Stimulated activated CD4-positive, alpha-beta T cell treated with anti-CD3 and anti-CD28 coated beads, Interleukin-2, amount 100 ng/mL, for 48 hours (primary cell): ENCODE results near the gene RAP1GAP.

Experiments
- DNase-seq, 2 donors: peaks; one replicate each; pipeline ENCODE4 v3.0.0-alpha.2; 2020

The RAP1GAP gene

GRCh38 chr1:21624571-21625389 lies 44.4 kb downstream of the RAP1GAP start:
- no peak for DNase-seq

- no peak for DNase-seq
These were observed 45.7 kb downstream of the RAP1GAP start for GRCh38 chr1:21623410-21623961.

DNA sequence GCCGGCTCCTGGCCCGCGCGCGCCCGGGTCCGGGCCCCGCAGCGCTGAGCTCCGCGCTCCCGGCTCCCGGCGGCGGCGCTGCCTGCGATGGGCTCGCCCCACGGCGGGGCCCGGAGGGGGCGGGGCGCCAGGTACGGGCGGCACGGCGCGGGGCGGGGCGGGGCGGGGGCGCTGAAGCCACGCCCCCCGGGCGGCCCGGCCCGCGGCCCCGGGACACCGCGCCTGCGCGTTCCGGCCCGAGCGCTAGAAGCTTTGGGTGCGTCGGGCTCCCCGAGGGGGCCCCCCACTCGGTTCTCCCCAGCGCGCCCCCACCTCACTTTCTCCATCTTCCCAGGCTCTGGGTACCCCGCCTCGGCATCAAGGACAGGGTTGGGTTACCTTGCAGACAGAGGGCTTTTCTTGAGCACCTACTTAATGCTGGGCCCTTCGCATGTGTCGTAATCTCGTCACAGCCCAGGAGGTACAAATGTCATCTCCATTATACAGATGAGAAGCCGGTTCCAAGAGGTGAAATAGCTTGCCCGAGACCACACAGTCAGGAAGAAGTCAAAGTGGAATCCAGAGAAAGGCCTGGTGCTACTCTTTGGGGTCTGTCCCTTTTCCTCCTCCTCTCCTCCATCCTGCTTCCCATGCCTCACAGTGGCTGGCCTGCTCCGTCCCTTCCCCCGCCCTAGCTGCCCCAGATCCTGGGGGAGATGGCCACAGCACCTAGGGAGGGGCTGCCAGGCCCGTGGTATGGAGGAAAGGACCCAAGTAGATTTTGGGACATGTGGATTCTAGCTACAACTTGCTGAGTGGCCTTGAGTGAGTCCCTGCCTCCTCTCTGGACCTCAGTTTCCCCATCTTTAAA lies 46.5 kb downstream of the RAP1GAP start:
- peak; percentile 43 to 57 for DNase-seq

DNA sequence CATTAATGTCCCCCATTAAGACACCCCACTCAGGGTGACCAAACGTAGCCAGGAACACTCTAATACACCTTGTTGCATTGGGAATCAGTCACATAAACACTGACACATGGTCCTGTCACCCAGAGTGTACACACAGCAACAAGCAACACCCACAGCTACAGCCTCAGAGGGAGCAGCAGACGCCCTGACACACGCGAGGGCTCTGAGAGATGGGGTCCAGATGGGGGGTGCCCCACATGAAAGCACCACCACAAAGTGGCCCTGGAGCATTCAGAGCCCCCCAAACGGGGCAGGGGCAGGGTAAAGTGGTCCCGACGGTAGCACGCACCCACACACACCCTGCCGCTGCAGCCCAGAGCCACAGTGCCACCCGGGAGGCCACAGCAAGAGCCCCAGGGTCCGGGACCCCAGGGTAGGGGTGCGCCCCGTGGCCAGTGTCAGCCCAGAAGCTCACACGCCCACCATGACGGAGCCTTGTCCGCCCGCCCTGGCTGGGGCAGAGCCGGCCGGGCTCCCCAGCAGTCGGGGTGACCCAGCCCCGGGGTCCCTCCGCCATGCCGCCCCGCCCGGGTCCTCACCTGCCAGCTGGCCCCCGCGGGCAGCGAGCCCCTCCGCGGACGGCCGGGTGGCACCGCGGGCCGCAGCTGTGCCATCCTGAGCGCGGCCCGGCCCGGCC lies 47.3 kb downstream of the RAP1GAP start:
- no peak for DNase-seq

GRCh38 chr1:21621051-21621450 lies 48.1 kb downstream of the RAP1GAP start:
- no peak for DNase-seq

- no peak for DNase-seq
These were observed 48.7 kb downstream of the RAP1GAP start for GRCh38 chr1:21620496-21620895.

- no peak for DNase-seq
These were observed 49.1 kb downstream of the RAP1GAP start for GRCh38 chr1:21620011-21620410.

DNA sequence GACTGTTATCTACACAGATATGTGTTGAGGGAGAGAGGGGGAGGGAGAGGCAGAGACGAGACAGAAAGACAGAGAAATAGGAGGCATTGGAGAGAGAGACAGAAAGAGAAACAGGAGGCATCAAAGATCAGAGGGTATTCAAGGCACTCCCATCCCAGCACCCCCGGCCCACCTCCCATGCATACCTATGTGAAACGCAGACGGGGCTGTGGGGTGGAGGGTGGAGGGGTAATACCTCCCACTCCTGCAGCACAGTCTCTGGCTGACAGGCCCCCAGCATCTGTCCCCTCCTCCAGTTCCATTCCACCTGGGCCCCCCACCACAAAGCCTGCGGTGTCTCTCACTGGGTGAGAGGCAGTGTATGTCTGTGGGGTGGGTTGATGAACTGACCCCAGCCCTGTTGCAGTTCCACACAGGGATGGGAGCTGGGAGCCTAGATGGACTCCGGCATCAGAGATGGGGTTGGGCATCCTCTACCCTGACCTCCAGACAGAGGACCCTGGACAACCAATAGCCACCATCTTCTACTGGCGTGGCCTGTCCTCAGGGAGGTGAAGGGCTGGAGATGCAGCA lies 49.7 kb downstream of the RAP1GAP start:
- DNase-seq, result no peak

DNA sequence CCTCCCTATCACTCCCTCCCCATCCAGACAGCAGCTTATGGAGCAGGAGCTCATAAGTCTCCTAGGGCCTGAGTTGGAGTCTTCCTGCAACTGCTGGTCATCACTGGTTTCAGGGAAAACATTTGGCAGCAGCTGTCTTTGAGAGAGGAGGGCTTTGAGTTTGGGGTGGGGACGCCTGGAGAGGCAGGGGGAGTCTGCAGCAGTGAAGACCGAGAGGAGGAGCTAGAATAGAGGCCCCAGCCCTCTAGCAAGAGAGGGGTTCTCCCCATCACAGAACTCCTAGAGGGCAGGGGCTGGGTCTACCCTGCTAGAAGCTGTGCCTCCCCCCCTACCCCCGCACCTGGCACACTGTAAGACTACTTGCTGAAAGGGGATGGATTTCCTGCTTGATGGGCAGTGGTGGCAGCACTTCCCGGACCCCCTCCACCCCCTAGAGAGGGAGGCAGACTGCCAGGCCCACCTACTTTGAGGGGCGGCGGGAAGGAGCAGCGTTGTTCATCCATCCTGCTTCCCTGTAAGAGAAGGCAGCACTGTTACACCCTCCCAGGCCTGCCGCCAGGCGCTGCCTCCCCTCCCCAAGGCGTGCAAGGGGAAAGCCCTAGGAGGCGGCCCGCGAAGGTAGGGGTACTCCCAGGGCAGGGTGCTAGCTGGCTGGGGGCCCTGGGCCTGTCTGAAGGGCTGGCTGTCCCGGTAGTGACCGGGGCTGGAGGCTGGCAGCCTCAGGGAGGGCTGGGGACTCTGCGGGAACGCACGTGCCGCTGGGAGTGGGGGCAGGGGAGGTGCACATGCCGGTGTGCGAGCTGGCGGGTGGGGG lies 50.4 kb downstream of the RAP1GAP start:
- no peak for DNase-seq

DNA sequence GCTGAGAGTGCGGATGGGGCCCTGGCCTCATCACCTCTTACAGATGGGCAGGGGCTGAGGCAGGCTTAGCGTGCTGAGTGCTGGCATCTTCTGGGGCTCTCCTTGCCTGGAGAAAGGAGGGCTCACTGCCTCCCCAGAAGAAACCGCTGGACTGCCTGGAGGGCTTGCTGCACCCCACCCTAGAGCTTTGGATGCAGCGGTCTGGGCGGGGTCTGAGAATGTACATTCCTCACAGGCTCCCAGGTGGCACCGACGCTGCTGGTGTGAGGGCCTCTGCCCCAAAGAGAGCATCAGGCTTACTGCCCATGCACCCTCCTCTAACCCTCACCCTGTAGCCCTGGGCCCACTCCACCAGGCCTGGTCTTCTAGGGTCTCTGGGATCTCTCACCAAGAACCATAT lies 51.1 kb downstream of the RAP1GAP start:
- DNase-seq, result no peak

DNA sequence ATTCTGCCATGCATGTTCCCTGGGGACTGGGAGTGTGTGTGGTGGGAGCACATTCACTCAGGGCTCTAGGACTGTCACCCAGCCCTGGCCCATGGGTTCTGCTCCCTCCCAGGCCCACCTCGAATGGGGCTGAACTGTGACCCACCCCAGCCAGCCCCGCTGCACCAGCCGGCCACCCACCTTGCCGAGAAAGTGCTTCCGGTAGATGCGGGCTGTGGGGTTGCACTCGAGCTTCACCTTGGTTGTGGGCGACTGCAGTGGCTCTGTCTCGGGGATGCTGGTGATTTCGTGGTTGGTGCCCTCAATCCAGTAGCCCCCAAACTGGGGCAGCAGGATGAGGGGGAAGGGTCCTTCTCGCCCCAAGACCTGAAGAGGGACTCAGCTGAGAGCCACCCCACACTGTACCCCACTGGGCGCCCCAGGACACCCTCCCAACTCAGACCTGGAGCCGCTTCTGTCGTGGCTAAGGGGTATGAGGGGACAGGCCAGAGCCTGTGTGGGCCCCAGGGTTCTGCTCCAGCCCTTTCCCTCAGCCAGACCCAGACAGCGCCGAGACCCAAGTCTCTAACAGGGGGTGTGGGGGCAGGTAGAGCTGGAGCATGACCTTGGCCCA lies 51.9 kb downstream of the RAP1GAP start:
- no peak for DNase-seq

DNA sequence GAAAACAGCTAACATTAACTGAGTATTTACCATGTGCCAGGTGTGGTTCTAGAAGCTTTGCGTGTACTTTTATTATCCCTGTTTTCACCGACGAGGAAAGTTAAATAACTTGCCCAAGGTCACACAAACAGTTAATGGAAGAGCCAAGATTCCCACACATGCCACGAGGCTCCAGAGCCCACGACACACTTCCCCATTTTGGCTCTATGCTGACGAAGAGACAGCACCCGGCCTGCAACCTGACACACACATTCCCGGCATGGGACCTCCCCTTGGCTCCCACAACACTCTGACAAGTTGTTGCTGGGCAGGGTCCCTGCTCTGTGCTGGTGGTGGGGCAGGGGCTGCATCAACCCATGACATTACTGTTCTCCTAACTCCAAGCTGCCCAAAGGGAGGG lies 52.8 kb downstream of the RAP1GAP start:
- DNase-seq, result no peak

GRCh38 chr1:21614419-21615115 lies 54.6 kb downstream of the RAP1GAP start:
- no peak for DNase-seq

DNA sequence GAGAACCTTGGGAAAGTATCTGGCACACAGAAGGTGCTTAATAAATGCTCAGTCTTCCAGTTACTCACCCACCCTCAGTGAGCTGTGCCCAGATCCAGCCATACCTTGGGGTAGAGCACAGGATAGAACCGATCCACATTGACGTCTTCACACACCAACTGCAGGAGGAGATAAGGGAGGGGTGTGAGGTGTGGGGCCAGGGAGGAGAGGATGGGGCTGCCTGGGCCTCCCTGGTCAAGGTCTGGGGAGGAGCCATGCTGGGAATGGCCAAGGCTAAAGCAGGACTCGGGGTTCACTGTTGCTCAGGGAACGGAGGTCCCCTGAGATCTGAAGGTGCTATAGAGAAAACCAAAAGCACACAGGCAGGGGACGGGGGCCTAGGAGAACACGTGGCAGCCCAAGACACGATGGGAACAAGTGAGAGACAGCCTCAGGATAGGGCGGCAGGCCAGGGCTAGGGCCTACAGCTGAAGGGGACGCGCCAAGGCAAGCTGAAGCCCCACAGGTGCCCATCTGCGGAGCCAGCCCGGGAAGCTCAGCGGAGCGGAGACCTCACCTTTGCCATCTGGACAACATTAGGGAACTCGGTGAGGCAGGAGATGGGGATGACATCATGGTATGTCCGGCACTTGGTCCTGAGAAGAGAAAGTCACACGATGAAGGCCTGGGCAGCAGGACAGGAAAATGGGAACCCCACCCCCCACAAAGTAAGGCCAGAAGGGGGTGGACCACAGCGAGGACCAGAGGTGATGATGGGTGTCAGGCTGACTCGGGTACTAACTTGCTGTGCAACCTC lies 55.9 kb downstream of the RAP1GAP start:
- DNase-seq, result no peak

GRCh38 chr1:21612057-21612456 lies 57.1 kb downstream of the RAP1GAP start:
- no peak for DNase-seq

DNA sequence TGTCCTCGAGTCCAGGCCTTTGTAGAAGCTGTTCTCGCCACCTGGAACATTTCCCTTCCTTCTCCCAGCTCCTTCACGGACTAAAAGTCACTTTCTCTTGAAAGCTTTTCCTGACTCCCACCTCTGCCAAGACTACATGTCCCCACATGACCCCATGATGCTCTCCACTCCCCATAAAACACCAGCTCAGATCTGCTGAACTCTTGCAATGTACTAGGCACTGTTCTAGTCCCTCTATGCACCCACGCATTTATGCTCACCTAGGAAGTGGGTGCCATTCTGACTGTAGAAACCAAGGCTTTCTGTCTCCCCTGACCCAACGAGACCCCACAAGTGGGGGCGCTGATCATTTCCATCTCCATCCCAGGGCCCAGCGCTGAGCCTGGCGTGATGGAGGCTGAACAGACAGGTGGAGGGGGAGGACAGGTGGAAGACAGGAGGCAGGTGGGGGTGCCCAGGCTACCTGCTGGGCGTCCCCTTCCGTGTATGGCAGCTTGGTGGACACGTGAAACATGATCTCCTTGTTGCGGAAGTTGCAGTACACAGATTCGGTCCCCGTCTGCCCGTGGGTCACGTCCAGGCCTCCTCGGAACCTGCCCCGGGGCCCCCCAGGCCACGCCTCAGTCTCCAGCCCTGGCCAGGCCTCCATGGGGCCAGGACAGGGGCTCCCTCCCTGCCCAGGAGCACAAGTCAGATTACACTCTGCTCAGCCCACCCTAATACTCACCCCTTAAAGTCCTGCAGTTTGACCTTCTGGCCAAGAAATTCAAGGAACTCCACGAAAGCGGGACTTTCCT lies 58.0 kb downstream of the RAP1GAP start:
- DNase-seq, result no peak

- DNase-seq, result no peak
These were observed 59.1 kb downstream of the RAP1GAP start for GRCh38 chr1:21610027-21610426.

DNA sequence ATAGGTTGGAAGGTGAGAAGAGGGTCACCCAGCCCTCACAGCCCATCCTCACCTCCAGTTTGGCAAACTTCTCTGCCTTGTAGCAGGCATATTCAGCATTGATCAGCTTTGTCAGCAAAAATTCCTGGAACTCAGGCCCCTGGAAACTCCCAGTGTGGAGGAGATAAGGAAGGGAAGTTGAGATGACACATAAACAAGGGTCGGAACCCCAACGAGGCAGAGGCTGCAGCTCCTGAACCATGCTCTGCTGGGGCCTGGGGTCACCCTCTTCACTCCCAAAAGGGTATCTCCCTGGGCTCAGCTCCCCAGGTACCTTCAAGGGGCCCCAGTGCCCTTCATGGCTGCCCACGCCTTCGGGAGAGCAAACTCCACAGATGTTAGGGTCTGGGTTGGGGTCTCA lies 60.4 kb downstream of the RAP1GAP start:
- no peak for DNase-seq
